ENCODE measurements around the gene ASAP3.

ASAP3 gene

DNA sequence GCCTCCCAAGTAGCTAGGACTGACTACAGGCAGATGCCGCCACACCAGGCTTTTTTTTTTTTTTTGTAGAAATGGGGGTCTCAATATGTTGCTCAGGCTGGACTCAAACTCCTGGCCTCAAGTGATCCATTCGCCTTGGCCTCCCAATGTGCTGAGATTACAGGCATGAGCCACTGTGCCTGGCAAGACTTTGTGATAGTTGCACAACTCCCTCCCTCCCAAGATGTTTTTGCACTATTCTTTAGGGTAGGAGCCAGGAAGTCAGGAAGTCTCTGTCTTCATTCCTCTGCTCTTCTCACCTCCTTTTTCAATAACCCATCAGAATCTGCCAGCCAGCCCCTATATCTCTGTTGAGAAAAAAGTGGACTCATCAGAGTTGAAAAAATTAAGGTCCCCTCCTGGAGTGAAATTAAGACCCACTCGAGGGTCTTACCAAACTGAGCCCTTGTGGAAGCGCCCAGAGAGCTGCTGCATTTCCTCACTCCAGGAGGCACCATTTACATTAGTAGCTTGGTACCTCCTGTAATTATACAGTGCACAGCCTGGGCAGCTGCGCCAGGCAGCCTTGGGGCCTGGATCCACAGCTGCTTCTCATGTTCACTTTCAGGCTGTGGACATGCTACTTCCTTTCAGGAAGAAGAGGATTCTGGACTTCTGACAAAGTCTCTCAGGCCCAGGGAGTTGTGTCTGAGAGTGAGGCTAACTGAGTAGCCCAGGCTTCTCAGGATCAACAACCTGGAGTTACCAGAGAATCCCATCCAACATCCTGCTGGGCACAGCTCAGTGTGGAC, 83.5 kb downstream of the ASAP3 start:
- TF ChIP-seq, protein P1, sequence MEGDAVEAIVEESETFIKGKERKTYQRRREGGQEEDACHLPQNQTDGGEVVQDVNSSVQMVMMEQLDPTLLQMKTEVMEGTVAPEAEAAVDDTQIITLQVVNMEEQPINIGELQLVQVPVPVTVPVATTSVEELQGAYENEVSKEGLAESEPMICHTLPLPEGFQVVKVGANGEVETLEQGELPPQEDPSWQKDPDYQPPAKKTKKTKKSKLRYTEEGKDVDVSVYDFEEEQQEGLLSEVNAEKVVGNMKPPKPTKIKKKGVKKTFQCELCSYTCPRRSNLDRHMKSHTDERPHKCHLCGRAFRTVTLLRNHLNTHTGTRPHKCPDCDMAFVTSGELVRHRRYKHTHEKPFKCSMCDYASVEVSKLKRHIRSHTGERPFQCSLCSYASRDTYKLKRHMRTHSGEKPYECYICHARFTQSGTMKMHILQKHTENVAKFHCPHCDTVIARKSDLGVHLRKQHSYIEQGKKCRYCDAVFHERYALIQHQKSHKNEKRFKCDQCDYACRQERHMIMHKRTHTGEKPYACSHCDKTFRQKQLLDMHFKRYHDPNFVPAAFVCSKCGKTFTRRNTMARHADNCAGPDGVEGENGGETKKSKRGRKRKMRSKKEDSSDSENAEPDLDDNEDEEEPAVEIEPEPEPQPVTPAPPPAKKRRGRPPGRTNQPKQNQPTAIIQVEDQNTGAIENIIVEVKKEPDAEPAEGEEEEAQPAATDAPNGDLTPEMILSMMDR (IDR thresholded peaks at IDR 0.05; ENCODE audit: control extremely low read depth, extremely low read depth, low read depth, missing control alignments) = no peak
- POLR2A ChIA-PET = no interaction called here
- CTCF ChIA-PET = interaction anchor here (0.5 to 2.0 kb wide), 4 partner anchors 12 to 616 kb away, joined by 3 to 7 read pairs (median 4); no protein-coding TSS in a partner anchor
- no peak for DNase-seq (ENCODE audit: extremely low spot score)

DNA sequence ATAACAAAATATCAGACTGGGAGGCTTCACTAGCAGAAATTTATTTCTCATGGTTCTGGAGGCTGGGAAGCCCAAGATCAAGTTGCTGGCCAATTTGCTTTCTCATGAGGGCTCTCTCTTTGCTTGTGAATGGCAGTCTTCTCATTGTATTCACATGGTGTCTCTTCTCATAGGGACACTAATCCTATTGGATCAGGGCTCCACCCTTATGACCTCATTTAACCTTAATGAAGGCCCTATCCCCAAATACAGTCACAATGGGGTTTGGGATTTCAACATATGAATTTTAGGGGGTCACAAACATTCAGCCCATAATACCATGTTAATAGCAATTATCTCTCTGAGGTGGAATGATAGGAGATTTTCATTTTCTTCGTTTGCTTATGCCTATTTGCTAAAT, 84.8 kb downstream of the ASAP3 start:
- no peak for DNase-seq (ENCODE audit: extremely low spot score)
- ChIA-PET CTCF (interaction anchor here (1.8 kb wide), 1 partner anchor 13 kb away, joined by 7 read pairs; no protein-coding TSS in a partner anchor), POLR2A (interaction anchor here (0.7 kb wide), 1 partner anchor 362 kb away, joined by 3 read pairs; no protein-coding TSS in a partner anchor)
- TF ChIP-seq, protein P1 (IDR thresholded peaks at IDR 0.05; ENCODE audit: control extremely low read depth, extremely low read depth, low read depth, missing control alignments) = no peak

DNA sequence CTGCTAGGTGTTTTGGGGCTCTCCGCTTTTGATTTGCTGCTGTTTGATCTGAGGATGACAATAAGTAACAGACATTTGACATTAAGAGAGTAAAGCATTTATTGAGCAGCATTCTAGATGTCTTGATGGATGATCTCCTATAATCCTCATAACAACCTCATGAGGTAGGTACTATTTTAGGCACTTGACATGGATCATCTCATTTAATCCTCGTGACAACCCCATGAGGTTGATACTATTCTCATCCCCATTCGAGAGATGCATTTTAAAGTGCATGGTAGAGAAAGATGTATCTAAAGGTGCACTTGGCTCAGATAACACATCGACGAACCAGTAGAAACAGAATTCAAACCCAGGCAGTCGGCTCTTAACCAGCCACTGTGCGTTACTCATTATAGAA, 86.1 kb downstream of the ASAP3 start:
- TF ChIP-seq, protein P1 (IDR thresholded peaks at IDR 0.05; ENCODE audit: control extremely low read depth, extremely low read depth, low read depth, missing control alignments) = no peak
- POLR2A ChIA-PET = no interaction called here
- CTCF ChIA-PET = no interaction called here
- no peak for DNase-seq (ENCODE audit: extremely low spot score)

DNA sequence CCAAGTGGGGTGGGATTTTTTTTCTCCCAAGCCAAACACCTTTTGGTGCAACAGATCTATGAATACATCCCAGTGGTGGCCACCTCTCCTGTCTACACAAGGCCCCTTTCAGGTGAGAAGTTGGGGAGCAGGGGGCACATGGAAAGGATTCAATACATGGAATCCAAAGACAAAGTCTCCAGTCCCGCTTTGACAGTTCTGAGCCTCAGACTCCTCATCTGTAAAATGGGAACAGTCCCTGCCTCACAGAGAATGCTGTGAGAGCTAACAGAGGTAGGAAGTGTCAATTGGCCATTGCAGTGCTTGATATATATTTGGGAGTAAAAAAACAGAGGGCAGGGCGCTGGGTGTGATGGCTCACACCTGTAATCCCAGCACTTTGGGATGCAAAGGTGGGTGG, 87.6 kb downstream of the ASAP3 start:
- POLR2A ChIA-PET = no interaction called here
- no peak for DNase-seq (ENCODE audit: extremely low spot score)
- CTCF ChIA-PET = no interaction called here
- TF ChIP-seq, protein P1 (IDR thresholded peaks at IDR 0.05; ENCODE audit: control extremely low read depth, extremely low read depth, low read depth, missing control alignments) = no peak

DNA sequence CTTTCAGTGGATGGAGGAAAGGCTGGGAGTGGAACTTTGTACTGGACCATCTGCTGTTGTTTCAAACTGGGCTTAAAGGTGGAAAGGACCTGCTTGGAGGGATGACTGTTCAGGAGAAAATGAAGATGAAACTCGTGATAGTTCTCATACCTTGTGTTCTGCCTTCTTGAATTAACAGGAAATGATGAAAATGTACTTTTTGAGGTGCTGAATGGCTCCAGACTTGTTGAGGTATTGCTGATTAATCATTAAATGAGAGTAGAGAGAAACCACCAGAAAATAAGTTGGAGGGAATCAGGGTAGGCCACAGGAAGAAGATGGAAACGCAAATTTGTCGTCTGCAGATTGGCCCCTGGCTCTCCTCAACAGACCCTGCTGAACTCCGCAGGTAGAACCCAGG, 88.1 kb downstream of the ASAP3 start:
- POLR2A ChIA-PET = no interaction called here
- DNase-seq (ENCODE audit: extremely low spot score) = no peak
- TF ChIP-seq, protein P1 (IDR thresholded peaks at IDR 0.05; ENCODE audit: control extremely low read depth, extremely low read depth, low read depth, missing control alignments) = no peak
- CTCF ChIA-PET = interaction anchor here (3.2 kb wide), 1 partner anchor 8 kb away, joined by 31 read pairs; no protein-coding TSS in a partner anchor

DNA sequence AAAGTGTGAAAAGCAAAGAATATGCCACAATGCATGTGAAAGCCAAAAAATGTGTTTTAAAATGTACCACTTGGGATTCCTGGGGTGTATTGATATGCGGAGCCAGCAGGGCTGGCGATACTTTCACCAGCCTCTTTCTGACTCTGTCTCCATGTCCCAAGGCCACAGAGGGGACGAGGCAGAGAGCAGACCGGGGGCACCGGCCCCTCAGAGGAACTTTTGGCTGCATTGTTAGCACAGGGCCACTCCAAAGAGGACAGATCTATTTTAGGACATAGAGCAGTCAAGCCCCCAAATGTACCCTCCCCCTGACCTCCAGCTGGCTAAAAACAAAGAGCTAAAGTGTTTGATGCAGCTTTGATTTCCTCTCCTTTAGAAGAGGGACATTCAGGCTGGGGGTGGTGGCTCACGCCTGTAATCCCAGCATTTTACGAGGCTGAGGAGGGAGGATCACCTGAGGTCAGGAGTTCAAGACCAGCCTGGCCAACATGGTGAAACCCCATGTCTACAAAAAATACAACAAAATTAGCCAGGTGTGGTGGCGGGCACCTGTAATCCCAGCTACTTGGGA, 88.7 kb downstream of the ASAP3 start:
- ChIA-PET CTCF (interaction anchor here (1.4 to 3.2 kb wide), 2 partner anchors 8 to 12 kb away, joined by 3 to 31 read pairs; no protein-coding TSS in a partner anchor), POLR2A (no interaction called here)
- TF ChIP-seq, protein P1 (IDR thresholded peaks at IDR 0.05; ENCODE audit: control extremely low read depth, extremely low read depth, low read depth, missing control alignments) = no peak
- no peak for DNase-seq (ENCODE audit: extremely low spot score)
